Measurements from ENCODE around the gene IL17D. TPM values are rescaled to one million over a fixed set of nuclear protein-coding genes. Genes with fewer than 3 reads are reported as not detected.

The IL17D gene
- total RNA-seq, 1 experiment from 2014 or later: 1.2 TPM

DNA sequence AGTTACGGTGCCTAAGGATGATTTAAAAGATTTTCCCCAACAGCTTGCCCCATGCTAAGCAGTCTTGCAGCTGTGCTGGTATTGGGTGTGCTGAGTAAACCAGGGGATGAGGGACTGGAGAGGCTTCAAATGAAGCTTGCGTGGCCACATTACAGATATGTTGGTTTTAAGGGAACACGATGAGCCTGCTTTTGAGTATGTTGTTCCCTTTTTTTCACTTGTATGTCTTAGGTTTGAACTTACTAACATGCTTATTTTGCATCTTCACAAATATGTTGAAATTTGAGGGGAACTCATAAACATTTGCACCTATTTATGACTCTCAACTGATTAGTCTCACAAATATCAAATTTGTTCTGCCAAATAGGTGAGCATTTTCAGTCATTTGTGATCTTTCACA, 2.0 kb upstream of the IL17D start:
- WGBS (ENCODE audit: extremely low coverage, insufficient read length, low lambda C conversion rate): no CpG with 5 or more reads among the region's 3 CpGs
- Histone ChIP-seq H3K79me1 (ENCODE audit: insufficient read depth, low read depth, low read length, poor library complexity, severe bottlenecking) (no peaks in the 10 kb centered on the region), H4K5ac (ENCODE audit: insufficient read length, low read depth, low read length) (no peak overlapping the region), H4K91ac (ENCODE audit: insufficient read length, low read depth, low read length) (no peak overlapping the region), H3K56ac (ENCODE audit: insufficient read length, low read depth, low read length) (no peak overlapping the region), H3K27ac (ENCODE audit: insufficient read length, low read depth, low read length) (no peak overlapping the region), H3K23me2 (ENCODE audit: insufficient read length, low read depth, low read length, poor library complexity, severe bottlenecking) (peaks cover 9% of the 10 kb centered on the region), H2BK15ac (ENCODE audit: low read depth, low read length) (no peak overlapping the region), H3K9ac (ENCODE audit: extremely low read depth, insufficient read length, low read length) (no peak overlapping the region), H2AK5ac (ENCODE audit: insufficient read length, low read length) (no peak overlapping the region), H4K20me1 (ENCODE audit: control insufficient read depth, insufficient read depth, insufficient read length) (no peaks in the 10 kb centered on the region), H2BK120ac (ENCODE audit: low read depth, low read length, poor library complexity, severe bottlenecking) (no peak overlapping the region), H3K23ac (ENCODE audit: insufficient read length, low read depth, low read length) (no peak overlapping the region), H3K14ac (ENCODE audit: insufficient read depth, low read length) (no peak overlapping the region), H3T11ph (ENCODE audit: low read length) (no peak overlapping the region), H2BK5ac (ENCODE audit: insufficient read length, low read length) (no peak overlapping the region), H3K27me3 (ENCODE audit: insufficient read depth, low read length) (peaks cover 6% of the 10 kb centered on the region; the same call in 1 of the 2 replicates), H3K4me1 (ENCODE audit: insufficient read depth, low read length) (no peaks in the 10 kb centered on the region), H3K4ac (ENCODE audit: low read depth, low read length) (no peak overlapping the region), H2AFZ (ENCODE audit: low read length) (no peak overlapping the region), H2BK20ac (ENCODE audit: low read depth, low read length, poor library complexity, severe bottlenecking) (no peak overlapping the region), H3K9me3 (ENCODE audit: control insufficient read depth, low read depth, low read length) (no peaks in the 10 kb centered on the region), H3K79me2 (ENCODE audit: insufficient read depth, low read length) (no peaks in the 10 kb centered on the region), H2BK12ac (ENCODE audit: insufficient read length, low read depth, low read length) (no peak overlapping the region), H3K4me2 (ENCODE audit: insufficient read depth, insufficient read length, low read length) (no peak overlapping the region), H4K8ac (replicated peaks; ENCODE audit: insufficient read length, low read depth, low read length) (no peak overlapping the region), H3K18ac (ENCODE audit: insufficient read length, low read depth, low read length) (no peak overlapping the region)
- H3K36me3 Mint-ChIP-seq (ENCODE audit: insufficient read depth in 1 of 3, low read depth in 3 of 3): no peaks in the 10 kb centered on the region; a peak in 1 of 7 replicates
- H3K27me3 Mint-ChIP-seq (ENCODE audit: low read depth): peaks cover 49% of the 10 kb centered on the region
- H3K4me1 Mint-ChIP-seq: peaks cover 13% of the 10 kb centered on the region in 2 experiments
- DNase-seq: no peak
- no peaks in the 10 kb centered on the region for H3K9me3 Mint-ChIP-seq
- H3K27ac Mint-ChIP-seq: no peak overlapping the region
- TF ChIP-seq, protein P1, sequence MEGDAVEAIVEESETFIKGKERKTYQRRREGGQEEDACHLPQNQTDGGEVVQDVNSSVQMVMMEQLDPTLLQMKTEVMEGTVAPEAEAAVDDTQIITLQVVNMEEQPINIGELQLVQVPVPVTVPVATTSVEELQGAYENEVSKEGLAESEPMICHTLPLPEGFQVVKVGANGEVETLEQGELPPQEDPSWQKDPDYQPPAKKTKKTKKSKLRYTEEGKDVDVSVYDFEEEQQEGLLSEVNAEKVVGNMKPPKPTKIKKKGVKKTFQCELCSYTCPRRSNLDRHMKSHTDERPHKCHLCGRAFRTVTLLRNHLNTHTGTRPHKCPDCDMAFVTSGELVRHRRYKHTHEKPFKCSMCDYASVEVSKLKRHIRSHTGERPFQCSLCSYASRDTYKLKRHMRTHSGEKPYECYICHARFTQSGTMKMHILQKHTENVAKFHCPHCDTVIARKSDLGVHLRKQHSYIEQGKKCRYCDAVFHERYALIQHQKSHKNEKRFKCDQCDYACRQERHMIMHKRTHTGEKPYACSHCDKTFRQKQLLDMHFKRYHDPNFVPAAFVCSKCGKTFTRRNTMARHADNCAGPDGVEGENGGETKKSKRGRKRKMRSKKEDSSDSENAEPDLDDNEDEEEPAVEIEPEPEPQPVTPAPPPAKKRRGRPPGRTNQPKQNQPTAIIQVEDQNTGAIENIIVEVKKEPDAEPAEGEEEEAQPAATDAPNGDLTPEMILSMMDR (conservative IDR thresholded peaks at IDR 0.05): no peak
- no peak overlapping the region for H3K4me3 Mint-ChIP-seq

Data from H9 (cell line).